Liver (tissue), 9 donors: ENCODE measurements around the gene MSRB2. TPM values are rescaled to one million over a fixed set of nuclear protein-coding genes. Genes with fewer than 3 reads are reported as not detected.

ENCODE experiments used
- DNase-seq: peaks from one replicate; pipeline ENCODE4 v3.0.0-alpha.2; 2017; ENCODE audit warnings: low spot score
- H3K27ac ChIP-seq, 2 donors: one replicate each; pipeline ENCODE4 v1.7.0; 2013; ENCODE audit warnings: inconsistent platforms in 2 of 2, low read length in 2 of 2, control low read depth in 1 of 2, low read depth in 1 of 2, mild to moderate bottlenecking in 1 of 2
- H3K27me3 ChIP-seq, 4 donors: one replicate each; pipeline versions ENCODE4 v1.6.1 to v1.7.0; 2013; ENCODE audit warnings: low read length in 3 of 4, inconsistent platforms in 1 of 4, mild to moderate bottlenecking in 1 of 4, moderate library complexity in 1 of 4; ENCODE audit not compliant: control insufficient read depth in 4 of 4, insufficient read depth in 4 of 4
- H3K36me3 ChIP-seq, 4 donors: one replicate each; pipeline versions ENCODE4 v1.6.1 to v1.7.0; 2013; ENCODE audit warnings: low read length in 3 of 4, mild to moderate bottlenecking in 3 of 4, low read depth in 1 of 4, moderate library complexity in 1 of 4; ENCODE audit not compliant: control insufficient read depth in 4 of 4, insufficient read depth in 3 of 4
- H3K4me1 ChIP-seq, 4 donors: one replicate each; pipeline versions ENCODE4 v1.6.1 to v1.7.0; 2013; ENCODE audit warnings: low read length in 3 of 4, mild to moderate bottlenecking in 3 of 4, moderate library complexity in 1 of 4; ENCODE audit not compliant: control insufficient read depth in 4 of 4, insufficient read depth in 4 of 4
- H3K4me3 ChIP-seq, 3 donors: one replicate each; pipeline versions ENCODE4 v1.6.1 to v1.7.0; 2013; ENCODE audit warnings: low read length in 3 of 3, control low read depth in 1 of 3, low read depth in 1 of 3, mild to moderate bottlenecking in 1 of 3
- H3K9ac ChIP-seq, 2 donors: one replicate each; pipeline ENCODE4 v1.7.0; 2013; ENCODE audit warnings: low read length in 2 of 2, mild to moderate bottlenecking in 2 of 2, moderate library complexity in 2 of 2, control low read depth in 1 of 2, low read depth in 1 of 2
- H3K9me3 ChIP-seq, 4 donors: one replicate each; pipeline versions ENCODE4 v1.6.1 to v1.7.0; 2013; ENCODE audit warnings: low read length in 3 of 4; ENCODE audit not compliant: control insufficient read depth in 4 of 4
- EGR1 ChIP-seq, 2 donors: IDR thresholded peaks; 2 replicates each; pipeline ENCODE4 v1.6.1; 2016 to 2018; ENCODE audit warnings: antibody characterized with exemption in 2 of 2, low read depth in 2 of 2
- FOXA1 ChIP-seq: IDR thresholded peaks from 2 replicates; pipeline ENCODE4 v1.6.1; 2016; ENCODE audit warnings: antibody characterized with exemption
- FOXA2 ChIP-seq: IDR thresholded peaks from 2 replicates; pipeline ENCODE4 v1.6.1; 2016; ENCODE audit warnings: antibody characterized with exemption
- GABPA ChIP-seq, 2 donors: IDR thresholded peaks in 1 of 2; conservative IDR thresholded peaks in 1 of 2; 2 replicates each; pipeline ENCODE4 v1.6.1; 2016; ENCODE audit warnings: antibody characterized with exemption in 2 of 2, mild to moderate bottlenecking in 1 of 2, moderate library complexity in 1 of 2
- HNF4A ChIP-seq, 2 donors: conservative IDR thresholded peaks; 2 replicates each; pipeline ENCODE4 v1.6.1; 2016; ENCODE audit warnings: antibody characterized with exemption in 2 of 2, mild to moderate bottlenecking in 2 of 2
- HNF4G ChIP-seq: IDR thresholded peaks from 2 replicates; pipeline ENCODE4 v1.6.1; 2016; ENCODE audit warnings: antibody characterized with exemption
- JUND ChIP-seq, 2 donors: IDR thresholded peaks; 2 replicates each; pipeline ENCODE4 v1.6.1; 2016; ENCODE audit warnings: antibody characterized with exemption in 2 of 2
- NR2F2 ChIP-seq: IDR thresholded peaks from 2 replicates; pipeline ENCODE4 v1.6.1; 2016; ENCODE audit warnings: antibody characterized with exemption
- RAD21 ChIP-seq, 2 donors: IDR thresholded peaks; 2 replicates each; pipeline ENCODE4 v1.6.1; 2016; ENCODE audit warnings: antibody characterized with exemption in 2 of 2, mild to moderate bottlenecking in 2 of 2
- RXRA ChIP-seq, 2 donors: IDR thresholded peaks; 2 replicates each; pipeline ENCODE4 v1.6.1; 2017 to 2018; ENCODE audit warnings: antibody characterized with exemption in 2 of 2, mild to moderate bottlenecking in 1 of 2
- SP1 ChIP-seq: IDR thresholded peaks from 2 replicates; pipeline ENCODE4 v1.6.1; 2018; ENCODE audit warnings: antibody characterized with exemption, mild to moderate bottlenecking
- TAF1 ChIP-seq: conservative IDR thresholded peaks from 2 replicates; pipeline ENCODE4 v1.6.1; 2016; ENCODE audit warnings: antibody characterized with exemption, mild to moderate bottlenecking
- YY1 ChIP-seq: IDR thresholded peaks from 2 replicates; pipeline ENCODE4 v1.6.1; 2016; ENCODE audit warnings: antibody characterized with exemption, mild to moderate bottlenecking
- WGBS: extraction: QIAGEN DNeasy Blood & Tissue Kit; methylation state at CpG from one replicate; pipeline ENCODE4 v1.1.7; 2013; 5-methylcytosine and 5-hydroxymethylcytosine counted together
- polyA plus RNA-seq, 2 donors: library from polyadenylated mRNA; stranded (reverse) in 1 of 2; unstranded in 1 of 2; fragments of 200-250 nt in 1 of 2; fragments of >200 nt in 1 of 2; fragmentation: Nextera tagmentation in 1 of 2; extraction: Ambion mirVana in 1 of 2; gene quantifications; one replicate each; pipeline versions ENCODE4 v1.2.1 to v1.2.3, GENCODE V29; 2013 to 2015
- total RNA-seq, 2 donors: library from RNA; depleted of rRNA; stranded (reverse); fragments of >200 nt; gene quantifications; one replicate each; pipeline ENCODE4 v1.2.3, GENCODE V29; 2014
- TF ChIP-seq, protein P1 (sequence below): IDR thresholded peaks from 2 replicates; pipeline ENCODE4 v1.6.1; 2016; ENCODE audit warnings: antibody characterized with exemption, mild to moderate bottlenecking
- TF ChIP-seq, protein P2 (sequence below): IDR thresholded peaks from 2 replicates; pipeline ENCODE4 v1.6.1; 2016; ENCODE audit warnings: antibody characterized with exemption
- TF ChIP-seq, protein P3 (sequence below): IDR thresholded peaks from 2 replicates; pipeline ENCODE4 v1.6.1; 2016; ENCODE audit warnings: antibody characterized with exemption
- TF ChIP-seq, protein P4 (sequence below): IDR thresholded peaks from 2 replicates; pipeline ENCODE4 v1.6.1; 2016; ENCODE audit warnings: antibody characterized with exemption
- TF ChIP-seq, protein P5 (sequence below): fragments of 150-350 bp; IDR thresholded peaks from 2 replicates; pipeline ENCODE4 v1.5.1; 2017; ENCODE audit warnings: improper control_type of control experiment, low read depth, low read length; ENCODE audit not compliant: missing input control
- donor health status: healthy.
- donor health status: healthy.
- donor health status: healthy.
- donor health status: healthy.
- donor health status: healthy.

The MSRB2 gene
- total and polyA plus RNA-seq, 4 donors: 7.3 to 69.4 (median 14.5) TPM

DNA sequence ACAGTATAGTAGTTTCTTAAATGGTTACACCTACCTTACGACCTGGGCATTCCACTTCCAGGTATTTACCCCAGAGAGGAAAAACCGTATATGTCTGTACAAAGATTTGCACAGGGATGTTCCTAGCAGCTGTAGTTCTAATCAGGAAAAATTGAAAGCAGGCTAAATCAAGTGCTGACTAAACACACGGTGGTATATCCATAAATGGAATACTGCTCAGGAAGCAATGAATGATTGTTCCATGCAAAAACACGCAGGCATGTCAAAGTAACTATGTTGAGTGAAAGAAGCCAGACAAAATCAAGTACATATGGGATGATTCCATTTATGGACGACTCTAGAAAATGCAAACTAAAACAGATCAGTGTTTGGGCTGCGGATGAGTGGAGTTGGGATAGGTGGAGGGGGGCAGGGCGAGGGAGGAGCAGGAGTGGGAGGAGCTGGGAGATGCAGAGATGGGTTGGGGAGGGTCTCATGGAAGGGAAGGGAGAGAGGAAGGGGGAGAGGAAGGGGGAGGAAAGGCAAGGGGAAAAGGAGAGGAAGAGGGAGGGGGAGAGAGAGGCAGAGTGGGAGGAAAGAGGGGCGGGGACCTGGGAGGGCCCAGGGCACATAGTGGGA lies 484 bp upstream of the MSRB2 start (continued):
- TF ChIP-seq, protein P1, sequence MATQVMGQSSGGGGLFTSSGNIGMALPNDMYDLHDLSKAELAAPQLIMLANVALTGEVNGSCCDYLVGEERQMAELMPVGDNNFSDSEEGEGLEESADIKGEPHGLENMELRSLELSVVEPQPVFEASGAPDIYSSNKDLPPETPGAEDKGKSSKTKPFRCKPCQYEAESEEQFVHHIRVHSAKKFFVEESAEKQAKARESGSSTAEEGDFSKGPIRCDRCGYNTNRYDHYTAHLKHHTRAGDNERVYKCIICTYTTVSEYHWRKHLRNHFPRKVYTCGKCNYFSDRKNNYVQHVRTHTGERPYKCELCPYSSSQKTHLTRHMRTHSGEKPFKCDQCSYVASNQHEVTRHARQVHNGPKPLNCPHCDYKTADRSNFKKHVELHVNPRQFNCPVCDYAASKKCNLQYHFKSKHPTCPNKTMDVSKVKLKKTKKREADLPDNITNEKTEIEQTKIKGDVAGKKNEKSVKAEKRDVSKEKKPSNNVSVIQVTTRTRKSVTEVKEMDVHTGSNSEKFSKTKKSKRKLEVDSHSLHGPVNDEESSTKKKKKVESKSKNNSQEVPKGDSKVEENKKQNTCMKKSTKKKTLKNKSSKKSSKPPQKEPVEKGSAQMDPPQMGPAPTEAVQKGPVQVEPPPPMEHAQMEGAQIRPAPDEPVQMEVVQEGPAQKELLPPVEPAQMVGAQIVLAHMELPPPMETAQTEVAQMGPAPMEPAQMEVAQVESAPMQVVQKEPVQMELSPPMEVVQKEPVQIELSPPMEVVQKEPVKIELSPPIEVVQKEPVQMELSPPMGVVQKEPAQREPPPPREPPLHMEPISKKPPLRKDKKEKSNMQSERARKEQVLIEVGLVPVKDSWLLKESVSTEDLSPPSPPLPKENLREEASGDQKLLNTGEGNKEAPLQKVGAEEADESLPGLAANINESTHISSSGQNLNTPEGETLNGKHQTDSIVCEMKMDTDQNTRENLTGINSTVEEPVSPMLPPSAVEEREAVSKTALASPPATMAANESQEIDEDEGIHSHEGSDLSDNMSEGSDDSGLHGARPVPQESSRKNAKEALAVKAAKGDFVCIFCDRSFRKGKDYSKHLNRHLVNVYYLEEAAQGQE: no peak
- no peak for TF ChIP-seq JUND (IDR thresholded peaks at IDR 0.05)
- no peak for TF ChIP-seq RXRA (IDR thresholded peaks at IDR 0.05)
- no peak for TF ChIP-seq FOXA2

DNA sequence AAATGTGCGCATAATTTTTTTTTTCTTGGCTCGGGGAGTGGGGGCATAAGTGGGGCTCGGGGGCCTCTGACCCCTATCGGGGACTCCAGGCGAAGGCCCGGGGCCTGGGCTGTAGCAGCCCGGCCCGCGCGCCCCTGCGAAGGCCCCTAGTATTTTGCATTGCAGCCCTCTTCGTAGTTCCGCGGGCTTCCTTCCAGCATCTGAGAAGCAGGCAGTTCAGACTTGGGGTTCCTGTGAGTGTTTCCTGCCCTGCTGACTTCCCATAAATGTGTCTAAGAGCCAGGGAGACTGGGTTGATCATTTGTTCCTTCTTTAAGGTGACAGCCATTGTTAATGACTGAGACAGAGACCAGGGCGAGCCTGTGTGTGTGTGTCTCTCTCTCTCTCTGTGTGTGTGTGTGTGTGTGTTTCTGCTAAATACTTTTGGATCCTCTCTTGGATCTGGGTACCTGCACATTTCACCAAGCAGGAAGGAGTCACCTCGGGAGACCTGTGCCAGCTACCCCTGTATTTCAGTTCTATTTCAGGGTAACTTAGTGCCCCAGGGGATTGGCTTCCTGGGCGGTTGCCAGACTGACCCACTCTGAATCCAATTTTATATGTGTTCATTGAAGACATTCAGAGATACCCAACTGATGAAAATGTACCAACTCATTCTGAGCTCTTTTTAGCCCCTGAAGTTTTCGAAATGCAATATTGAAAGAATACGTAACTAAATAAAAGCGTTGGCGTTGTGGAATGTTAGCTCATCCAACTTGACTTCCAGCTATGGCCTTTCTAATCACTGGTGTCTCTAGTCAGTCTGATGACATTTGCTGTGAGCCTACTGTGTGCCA lies 805 bp downstream of the MSRB2 start:
- H3K36me3 ChIP-seq: no peaks in the 10 kb centered on the region
- TF ChIP-seq, protein P1: no peak
- no peak for TF ChIP-seq FOXA2
- TF ChIP-seq RXRA (IDR thresholded peaks at IDR 0.05): no peak
- TF ChIP-seq FOXA1: no peak
- peak; percentile 12 for TF ChIP-seq SP1
- TF ChIP-seq, protein P2, sequence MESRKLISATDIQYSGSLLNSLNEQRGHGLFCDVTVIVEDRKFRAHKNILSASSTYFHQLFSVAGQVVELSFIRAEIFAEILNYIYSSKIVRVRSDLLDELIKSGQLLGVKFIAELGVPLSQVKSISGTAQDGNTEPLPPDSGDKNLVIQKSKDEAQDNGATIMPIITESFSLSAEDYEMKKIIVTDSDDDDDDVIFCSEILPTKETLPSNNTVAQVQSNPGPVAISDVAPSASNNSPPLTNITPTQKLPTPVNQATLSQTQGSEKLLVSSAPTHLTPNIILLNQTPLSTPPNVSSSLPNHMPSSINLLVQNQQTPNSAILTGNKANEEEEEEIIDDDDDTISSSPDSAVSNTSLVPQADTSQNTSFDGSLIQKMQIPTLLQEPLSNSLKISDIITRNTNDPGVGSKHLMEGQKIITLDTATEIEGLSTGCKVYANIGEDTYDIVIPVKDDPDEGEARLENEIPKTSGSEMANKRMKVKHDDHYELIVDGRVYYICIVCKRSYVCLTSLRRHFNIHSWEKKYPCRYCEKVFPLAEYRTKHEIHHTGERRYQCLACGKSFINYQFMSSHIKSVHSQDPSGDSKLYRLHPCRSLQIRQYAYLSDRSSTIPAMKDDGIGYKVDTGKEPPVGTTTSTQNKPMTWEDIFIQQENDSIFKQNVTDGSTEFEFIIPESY: no peak
- TF ChIP-seq RAD21 (IDR thresholded peaks at IDR 0.05): no peak
- TF ChIP-seq YY1: peak; percentile 69
- TF ChIP-seq, protein P3, sequence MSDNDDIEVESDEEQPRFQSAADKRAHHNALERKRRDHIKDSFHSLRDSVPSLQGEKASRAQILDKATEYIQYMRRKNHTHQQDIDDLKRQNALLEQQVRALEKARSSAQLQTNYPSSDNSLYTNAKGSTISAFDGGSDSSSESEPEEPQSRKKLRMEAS: no peak
- TF ChIP-seq, protein P4, sequence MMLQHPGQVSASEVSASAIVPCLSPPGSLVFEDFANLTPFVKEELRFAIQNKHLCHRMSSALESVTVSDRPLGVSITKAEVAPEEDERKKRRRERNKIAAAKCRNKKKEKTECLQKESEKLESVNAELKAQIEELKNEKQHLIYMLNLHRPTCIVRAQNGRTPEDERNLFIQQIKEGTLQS: no peak
- TF ChIP-seq EGR1 (IDR thresholded peaks at IDR 0.05; ENCODE audit: low read depth in 2 of 2): no peak
- TF ChIP-seq NR2F2: no peak
- TF ChIP-seq JUND (IDR thresholded peaks at IDR 0.05): no peak
- TF ChIP-seq HNF4G: no peak
- TF ChIP-seq, protein P5, sequence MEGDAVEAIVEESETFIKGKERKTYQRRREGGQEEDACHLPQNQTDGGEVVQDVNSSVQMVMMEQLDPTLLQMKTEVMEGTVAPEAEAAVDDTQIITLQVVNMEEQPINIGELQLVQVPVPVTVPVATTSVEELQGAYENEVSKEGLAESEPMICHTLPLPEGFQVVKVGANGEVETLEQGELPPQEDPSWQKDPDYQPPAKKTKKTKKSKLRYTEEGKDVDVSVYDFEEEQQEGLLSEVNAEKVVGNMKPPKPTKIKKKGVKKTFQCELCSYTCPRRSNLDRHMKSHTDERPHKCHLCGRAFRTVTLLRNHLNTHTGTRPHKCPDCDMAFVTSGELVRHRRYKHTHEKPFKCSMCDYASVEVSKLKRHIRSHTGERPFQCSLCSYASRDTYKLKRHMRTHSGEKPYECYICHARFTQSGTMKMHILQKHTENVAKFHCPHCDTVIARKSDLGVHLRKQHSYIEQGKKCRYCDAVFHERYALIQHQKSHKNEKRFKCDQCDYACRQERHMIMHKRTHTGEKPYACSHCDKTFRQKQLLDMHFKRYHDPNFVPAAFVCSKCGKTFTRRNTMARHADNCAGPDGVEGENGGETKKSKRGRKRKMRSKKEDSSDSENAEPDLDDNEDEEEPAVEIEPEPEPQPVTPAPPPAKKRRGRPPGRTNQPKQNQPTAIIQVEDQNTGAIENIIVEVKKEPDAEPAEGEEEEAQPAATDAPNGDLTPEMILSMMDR: no peak
- TF ChIP-seq GABPA (IDR thresholded peaks at IDR 0.05 in 1 of 2, conservative IDR thresholded peaks at IDR 0.05 in 1 of 2): no peak
- peak in 1 of 2 donors; percentile 9 for TF ChIP-seq HNF4A (conservative IDR thresholded peaks at IDR 0.05)
- peak; percentile 67 for TF ChIP-seq TAF1
- DNase-seq: no peak
- 19% methylated on average over 21 of the region's 21 CpGs for WGBS
- H3K9me3 ChIP-seq: peaks cover 0 to 4% (median 0%) of the 10 kb centered on the region in 4 donors
- peak overlapping the region; percentile 81 to 89 (median 87) for H3K4me3 ChIP-seq
- H3K9ac ChIP-seq: peak overlapping the region; percentile 49 to 90
- peak overlapping the region; percentile 87 to 92 for H3K27ac ChIP-seq
- peaks cover 6 to 37% (median 25%) of the 10 kb centered on the region in 4 donors for H3K4me1 ChIP-seq
- no peaks in the 10 kb centered on the region for H3K27me3 ChIP-seq
